NCI-H2081 (cell line): ENCODE data around the gene PNPT1.
"Not testable (repeated sequence)": the region's sequence is repeated elsewhere in the genome, so short reads cannot be mapped to it uniquely, and the experiment has no call there.

Experiments used
- DNase-seq, 2 experiments: peaks; one replicate each; lab custom pipeline; 2025; lab: John Stamatoyannopoulos, UW

Gene PNPT1

DNA sequence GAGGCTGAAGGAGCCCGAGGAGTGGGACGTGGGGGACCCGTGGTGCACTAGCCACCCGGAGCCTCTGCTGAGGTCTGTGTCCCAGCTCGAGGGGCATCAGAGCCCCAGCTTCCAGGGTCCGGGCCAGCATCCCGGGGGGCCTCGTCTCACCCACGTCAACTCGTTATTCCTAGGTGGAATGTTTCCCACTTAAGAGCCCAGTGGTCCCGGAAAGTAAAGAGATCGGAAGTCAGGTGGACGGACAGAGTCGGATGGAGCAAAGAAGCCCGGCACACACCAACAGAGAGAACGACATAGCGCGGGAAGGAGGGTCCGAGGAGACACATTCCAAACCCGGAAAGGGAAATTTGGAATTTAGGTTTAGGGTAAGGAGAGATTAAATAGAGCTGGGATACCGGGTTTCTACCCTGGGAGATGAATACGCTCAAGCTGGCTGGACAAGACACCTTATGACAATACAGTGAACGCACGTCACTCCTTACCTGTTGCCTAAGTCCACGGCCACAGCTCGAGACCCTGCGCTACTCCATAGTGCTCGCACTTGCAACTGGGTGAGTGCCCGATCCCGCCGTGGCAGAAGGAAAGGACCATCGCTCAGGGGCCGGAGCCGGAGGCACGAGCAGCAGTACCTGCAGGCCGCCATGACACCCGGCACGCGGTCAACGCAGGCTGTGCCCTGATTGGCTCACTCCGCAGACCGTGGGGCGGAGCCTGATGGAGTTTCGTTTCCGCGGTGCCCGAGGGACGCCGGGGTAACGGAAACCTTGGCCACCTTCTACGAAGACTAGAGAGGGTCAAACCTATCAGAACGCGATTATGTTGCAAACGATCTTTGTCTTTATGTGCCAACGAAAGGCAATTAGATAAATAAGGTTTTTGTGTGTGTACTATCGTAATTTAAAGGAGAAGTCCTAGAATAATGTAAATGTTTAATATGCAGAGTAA lies at the start of gene PNPT1:
PNPT1 (minus strand) TSS at position 664 of the 945 bp plus-strand sequence; CDS start at position 643, 21 bp downstream.
- peak; percentile 97 to 98 for DNase-seq

- DNase-seq = no peak
Observed at GRCh38 chr2:55742996-55743395, 49.4 kb upstream of the PNPT1 start.

DNA sequence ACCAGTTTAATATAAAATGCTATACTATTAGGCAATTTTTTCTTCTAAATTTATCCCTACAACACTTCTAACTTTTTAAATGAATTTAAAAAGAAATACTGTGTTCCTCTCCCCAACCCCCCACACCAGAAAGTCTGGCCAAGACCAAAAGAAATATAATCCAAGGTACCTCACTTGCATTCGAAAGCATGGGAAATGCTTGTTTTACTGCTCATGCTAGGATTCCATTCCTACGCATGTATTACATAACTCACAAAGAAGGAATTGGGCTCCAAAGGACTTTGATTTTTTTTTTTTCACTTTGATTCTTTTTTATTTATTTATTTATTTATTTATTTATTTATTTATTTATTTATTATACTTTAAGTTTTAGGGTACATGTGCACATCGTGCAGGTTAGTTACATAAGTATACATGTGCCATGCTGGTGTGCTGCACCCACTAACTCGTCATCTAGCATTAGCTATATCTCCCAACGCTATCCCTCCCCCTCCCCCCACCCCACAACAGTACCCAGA lies 42.4 kb upstream of the PNPT1 start:
- DNase-seq = not testable (repeated sequence)

DNA sequence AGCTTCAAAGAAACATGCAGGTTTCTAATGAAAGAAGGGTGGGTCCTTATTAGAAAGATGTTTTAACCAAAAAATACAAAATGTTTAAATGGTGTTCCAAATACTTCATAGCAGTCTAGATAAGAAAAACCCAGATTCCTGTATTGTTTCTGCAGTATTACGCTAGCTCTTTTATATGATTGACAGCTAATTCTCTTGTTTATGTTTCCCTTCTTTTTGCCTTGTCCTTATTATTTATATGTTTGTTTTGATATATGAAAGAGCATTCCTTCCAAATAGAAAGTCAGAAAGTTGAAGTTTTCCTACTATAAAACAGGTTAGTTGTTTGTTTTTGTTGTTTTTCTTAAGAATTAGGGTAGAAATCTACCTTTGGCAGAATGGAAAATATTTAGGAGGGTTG lies 41.1 kb upstream of the PNPT1 start:
- DNase-seq = no peak

GRCh38 chr2:55733335-55733734 lies 39.7 kb upstream of the PNPT1 start:
- no peak for DNase-seq

- no peak for DNase-seq
Observed at GRCh38 chr2:55732854-55733253, 39.2 kb upstream of the PNPT1 start.

- DNase-seq = no peak
Observed at GRCh38 chr2:55729136-55729685, 35.6 kb upstream of the PNPT1 start.

DNA sequence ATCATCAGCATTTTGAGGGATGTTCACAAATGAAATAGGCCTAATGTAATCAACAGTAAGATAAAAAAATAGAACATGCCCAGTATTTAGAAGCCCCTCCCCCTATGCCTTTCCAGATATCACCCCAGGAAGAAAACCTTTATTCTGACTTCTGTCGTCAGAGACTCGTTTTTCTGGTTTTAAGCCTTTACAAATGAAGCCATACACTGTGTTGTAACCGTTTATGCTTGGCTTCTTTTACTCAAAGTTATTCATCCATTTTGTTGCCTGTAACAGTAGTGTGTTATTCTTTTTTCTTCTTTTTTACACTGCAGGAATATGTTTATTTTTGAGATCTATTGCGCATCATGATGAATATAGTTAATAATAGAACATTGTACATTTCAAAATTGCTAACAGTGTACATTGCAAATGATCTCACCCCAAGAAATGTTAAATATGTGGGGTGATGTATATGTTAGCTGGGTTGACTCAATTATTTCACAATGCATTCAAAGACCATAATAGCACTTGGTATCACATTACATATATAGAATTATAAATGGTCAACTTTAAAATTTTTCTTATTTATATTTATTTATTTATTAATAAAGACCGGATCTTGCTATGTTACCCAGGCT lies 28.1 kb upstream of the PNPT1 start:
- DNase-seq = no peak

DNA sequence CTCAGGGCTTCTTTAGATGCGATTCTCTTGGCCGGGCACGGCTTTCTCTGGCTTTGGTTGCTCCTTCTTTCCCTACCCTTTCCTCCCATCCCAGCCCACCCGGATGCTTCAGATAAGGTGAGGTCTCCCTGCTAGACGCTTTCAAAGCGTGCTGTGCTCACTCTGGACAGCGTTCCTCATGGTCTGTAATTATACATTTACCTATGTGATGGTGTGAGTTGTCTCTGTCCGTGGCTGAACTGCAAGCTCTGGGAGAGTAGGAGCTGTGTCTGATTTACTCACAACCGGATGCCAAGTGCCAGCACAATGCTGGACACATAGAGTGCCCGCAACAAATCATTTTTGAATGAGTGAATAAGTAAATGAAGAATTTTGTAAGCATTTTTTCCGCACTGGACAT lies 26.8 kb upstream of the PNPT1 start:
- DNase-seq = no peak

- no peak for DNase-seq
Observed at GRCh38 chr2:55719852-55720251, 26.2 kb upstream of the PNPT1 start.

DNA sequence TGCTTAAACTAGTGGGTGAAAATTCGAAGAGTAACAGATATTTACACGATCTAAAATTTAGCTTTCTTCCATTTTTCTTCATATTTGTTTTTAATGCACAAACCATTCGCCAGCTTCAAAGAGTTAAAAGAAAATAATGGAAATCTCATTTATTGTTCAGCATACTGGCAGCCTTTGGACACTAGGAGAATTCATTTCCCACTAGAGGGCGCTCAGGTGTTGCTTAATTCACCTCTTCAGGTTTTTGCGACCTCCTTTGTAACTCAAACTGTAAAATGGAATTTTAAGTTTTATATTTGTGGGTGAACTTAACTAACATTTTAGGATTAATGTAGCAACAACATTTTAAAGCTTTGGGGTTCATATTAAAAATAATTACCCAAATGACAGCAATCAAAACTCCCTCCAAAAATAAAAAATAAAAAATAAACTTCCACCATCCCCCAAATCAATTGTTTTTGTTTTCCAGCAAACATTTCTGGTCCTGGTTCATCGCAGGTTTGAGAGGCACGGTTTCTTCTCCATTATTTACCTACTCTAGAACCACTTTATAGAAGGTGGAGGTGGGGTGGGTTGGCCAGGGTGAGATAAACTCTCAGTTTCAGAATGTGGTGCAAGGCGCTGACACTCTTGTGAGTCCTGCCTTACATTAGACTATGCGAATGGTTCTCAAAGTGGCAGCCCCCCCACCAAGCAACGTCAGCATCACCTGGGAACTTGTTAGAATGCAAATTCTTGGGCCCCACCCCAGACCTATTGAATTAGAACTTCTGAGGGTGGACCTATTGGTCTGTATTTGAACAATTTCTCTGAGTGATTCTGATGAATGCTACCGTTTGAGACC lies 24.7 kb upstream of the PNPT1 start:
- DNase-seq = peak; percentile 76 to 84

GRCh38 chr2:55715626-55716025 lies 22.0 kb upstream of the PNPT1 start:
- DNase-seq = no peak

GRCh38 chr2:55715178-55715577 lies 21.5 kb upstream of the PNPT1 start:
- not testable (repeated sequence) for DNase-seq

- no peak for DNase-seq
Observed at GRCh38 chr2:55712477-55713060, 18.9 kb upstream of the PNPT1 start.

GRCh38 chr2:55710025-55710424 lies 16.4 kb upstream of the PNPT1 start:
- no peak for DNase-seq

GRCh38 chr2:55707751-55708150 lies 14.1 kb upstream of the PNPT1 start:
- DNase-seq = no peak

GRCh38 chr2:55706258-55706657 lies 12.6 kb upstream of the PNPT1 start:
- DNase-seq = not testable (repeated sequence)

DNA sequence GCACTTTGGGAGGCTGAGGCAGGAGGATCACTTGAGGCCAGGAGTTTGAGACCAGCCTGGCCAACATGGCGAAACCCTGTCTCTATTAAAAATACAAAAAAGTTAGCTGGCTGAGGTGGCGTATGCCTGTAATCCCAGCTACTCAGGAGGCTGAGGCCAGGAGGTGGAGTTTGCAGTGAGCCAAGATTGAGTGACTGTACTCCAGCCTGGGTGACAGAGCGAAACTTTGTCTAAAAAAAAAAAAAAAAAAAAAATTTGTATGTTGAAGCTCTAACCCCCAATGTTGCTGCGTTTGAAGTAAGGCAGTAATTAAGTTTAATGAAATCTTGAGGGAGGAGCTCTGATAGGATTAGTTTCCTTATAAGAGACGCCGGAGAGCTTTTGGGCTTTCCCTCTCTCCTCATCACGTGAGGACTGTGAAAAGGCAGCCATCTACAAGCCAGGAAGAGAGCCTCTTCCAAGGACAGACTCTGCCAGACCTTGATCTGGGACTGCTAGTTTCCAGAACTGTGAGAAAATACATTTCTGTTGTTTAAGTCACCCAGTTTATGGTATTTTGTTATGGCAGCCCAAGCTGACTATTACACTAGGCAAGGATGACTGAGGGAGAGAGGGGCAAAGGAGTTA lies 11.5 kb upstream of the PNPT1 start:
- no peak for DNase-seq

- DNase-seq = no peak
Observed at GRCh38 chr2:55703350-55703749, 9.7 kb upstream of the PNPT1 start.

GRCh38 chr2:55692740-55693139 lies 904 bp downstream of the PNPT1 start:
- DNase-seq = peak in 1 of 2 experiments; percentile 26

DNA sequence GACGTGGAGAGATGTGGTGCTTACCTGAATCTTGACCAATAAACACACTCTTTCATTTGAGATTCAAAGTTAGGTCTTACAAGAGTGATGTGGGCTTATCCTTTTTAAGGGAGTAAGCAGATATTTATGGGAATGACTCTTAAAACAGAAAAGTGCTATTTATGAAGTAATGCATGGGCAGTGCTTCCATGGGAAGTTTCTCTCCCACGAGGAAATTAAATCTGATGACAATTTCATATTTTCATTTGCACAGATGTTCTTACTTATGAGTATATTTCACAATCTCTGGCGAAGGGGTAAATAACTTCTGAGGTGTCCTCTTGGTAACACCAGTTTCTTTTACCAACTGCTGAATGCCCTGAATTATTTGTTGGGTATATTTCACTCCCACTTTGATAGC lies 21.0 kb downstream of the PNPT1 start:
- DNase-seq = no peak
